Testis (tissue), 3 donors: ENCODE data around the gene LRMDA. TPM values are rescaled to one million over a fixed set of nuclear protein-coding genes. Genes with fewer than 3 reads are reported as not detected.

ENCODE experiments used
- DNase-seq: peaks from one replicate; pipeline ENCODE4 v3.0.0-alpha.2; 2019
- H3K27ac ChIP-seq, 2 donors: fragments of 200-600 bp; sonication (generic); one replicate each; pipeline ENCODE4 v1.5.1; 2019
- H3K27me3 ChIP-seq: fragments of 200-600 bp; sonication (generic); one replicate; pipeline ENCODE4 v1.5.1; 2019
- H3K36me3 ChIP-seq: fragments of 200-600 bp; sonication (generic); one replicate; pipeline ENCODE4 v1.5.1; 2017; ENCODE audit warnings: low read depth; ENCODE audit errors: missing control alignments
- H3K4me1 ChIP-seq: fragments of 200-600 bp; sonication (generic); one replicate; pipeline ENCODE4 v1.5.1; 2019
- H3K4me3 ChIP-seq, 2 donors: fragments of 200-600 bp; sonication (generic); one replicate each; pipeline ENCODE4 v1.5.1; 2017 to 2019
- H3K9me3 ChIP-seq: fragments of 200-600 bp; sonication (generic); one replicate; pipeline ENCODE4 v1.5.1; 2017
- POLR2A ChIP-seq: fragments of 450-650 bp; IDR thresholded peaks from one replicate; pipeline ENCODE4 v1.6.1; 2017; ENCODE audit warnings: antibody characterized with exemption, mild to moderate bottlenecking, moderate library complexity
- WGBS, 2 donors: methylation state at CpG; one replicate each; pipeline ENCODE4 v1.1.5; 2018; 5-methylcytosine and 5-hydroxymethylcytosine counted together
- intact Hi-C: fragments of 100-400 bp; cut with DNase I; formaldehyde crosslinking; loops from one replicate; pipeline ENCODE4 v1.15.1; 2023; ENCODE audit warnings: low total_unique reads
- polyA plus RNA-seq: library from polyadenylated mRNA; stranded (reverse); fragments of 350-450 nt; fragmentation: Illumina TruSeq; extraction: RNeasy Lipid Tissue Mini Kit (QIAGEN cat#74804); gene quantifications from one replicate; pipeline ENCODE4 v1.2.3, GENCODE V29; 2014; ENCODE audit warnings: low read depth, low replicate concordance; ENCODE audit not compliant: insufficient read depth
- total RNA-seq, 2 donors: library from RNA; depleted of rRNA; stranded (reverse); fragments of >200 nt; gene quantifications; one replicate each; pipeline ENCODE4 v1.2.3, GENCODE V29; 2016
- TF ChIP-seq, protein P1 (sequence below), 3 experiments: fragments of 450-650 bp in 2 of 3; fragments of 200-600 bp in 1 of 3; sonication (generic) in 1 of 3; IDR thresholded peaks; one replicate each; pipeline ENCODE4 v1.5.1; 2016 to 2019; ENCODE audit warnings: antibody characterized with exemption in 3 of 3, mild to moderate bottlenecking in 2 of 3, moderate library complexity in 1 of 3

The LRMDA gene
- total and polyA plus RNA-seq, 3 donors from 2014 or later: 7.6 to 13.8 (median 10.6) TPM

DNA sequence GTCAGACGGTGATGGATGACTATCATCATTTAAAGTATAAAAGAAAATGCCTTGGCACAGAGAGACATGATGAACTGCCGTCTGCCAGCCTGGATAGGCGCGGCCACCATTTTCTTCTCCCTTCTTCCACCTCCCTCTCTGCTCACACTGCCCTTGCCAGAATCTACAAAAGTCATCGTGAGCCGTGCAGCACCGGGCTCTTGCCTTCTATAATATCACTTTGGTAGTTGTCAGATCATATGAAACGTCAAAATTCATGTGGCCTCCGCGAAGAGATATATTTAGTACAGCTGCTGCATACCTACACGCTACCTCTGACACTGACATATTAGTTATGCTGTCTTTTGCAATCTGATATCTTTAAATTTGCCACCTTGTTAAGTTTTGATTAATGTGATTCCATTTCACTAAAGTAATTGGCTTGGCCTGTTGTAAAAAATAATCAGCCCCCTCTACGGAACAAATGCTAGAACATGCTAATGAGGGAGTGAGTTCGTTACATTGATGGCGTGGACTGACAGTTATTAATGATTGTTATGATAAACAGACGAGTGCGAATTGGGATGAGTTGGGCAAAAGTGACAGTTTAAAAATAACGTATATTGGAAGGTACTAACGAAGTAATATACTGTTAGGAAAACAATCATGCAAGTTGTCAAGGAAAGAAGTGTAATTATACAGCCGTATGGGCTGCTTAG is 214.9 kb downstream of the LRMDA start:
- no peak overlapping the region for H3K4me3 ChIP-seq
- TF ChIP-seq POLR2A: no peak
- TF ChIP-seq, protein P1, sequence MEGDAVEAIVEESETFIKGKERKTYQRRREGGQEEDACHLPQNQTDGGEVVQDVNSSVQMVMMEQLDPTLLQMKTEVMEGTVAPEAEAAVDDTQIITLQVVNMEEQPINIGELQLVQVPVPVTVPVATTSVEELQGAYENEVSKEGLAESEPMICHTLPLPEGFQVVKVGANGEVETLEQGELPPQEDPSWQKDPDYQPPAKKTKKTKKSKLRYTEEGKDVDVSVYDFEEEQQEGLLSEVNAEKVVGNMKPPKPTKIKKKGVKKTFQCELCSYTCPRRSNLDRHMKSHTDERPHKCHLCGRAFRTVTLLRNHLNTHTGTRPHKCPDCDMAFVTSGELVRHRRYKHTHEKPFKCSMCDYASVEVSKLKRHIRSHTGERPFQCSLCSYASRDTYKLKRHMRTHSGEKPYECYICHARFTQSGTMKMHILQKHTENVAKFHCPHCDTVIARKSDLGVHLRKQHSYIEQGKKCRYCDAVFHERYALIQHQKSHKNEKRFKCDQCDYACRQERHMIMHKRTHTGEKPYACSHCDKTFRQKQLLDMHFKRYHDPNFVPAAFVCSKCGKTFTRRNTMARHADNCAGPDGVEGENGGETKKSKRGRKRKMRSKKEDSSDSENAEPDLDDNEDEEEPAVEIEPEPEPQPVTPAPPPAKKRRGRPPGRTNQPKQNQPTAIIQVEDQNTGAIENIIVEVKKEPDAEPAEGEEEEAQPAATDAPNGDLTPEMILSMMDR (IDR thresholded peaks at IDR 0.05): no peak
- no peaks in the 10 kb centered on the region for H3K36me3 ChIP-seq
- no peaks in the 10 kb centered on the region for H3K9me3 ChIP-seq
- H3K4me1 ChIP-seq: no peaks in the 10 kb centered on the region
- H3K27ac ChIP-seq: no peak overlapping the region
- DNase-seq: no peak
- intact Hi-C loops: no loop called here
- WGBS, 2 donors: 79 to 87% methylated on average over 19 of the region's 19 CpGs
- H3K27me3 ChIP-seq: no peaks in the 10 kb centered on the region

DNA sequence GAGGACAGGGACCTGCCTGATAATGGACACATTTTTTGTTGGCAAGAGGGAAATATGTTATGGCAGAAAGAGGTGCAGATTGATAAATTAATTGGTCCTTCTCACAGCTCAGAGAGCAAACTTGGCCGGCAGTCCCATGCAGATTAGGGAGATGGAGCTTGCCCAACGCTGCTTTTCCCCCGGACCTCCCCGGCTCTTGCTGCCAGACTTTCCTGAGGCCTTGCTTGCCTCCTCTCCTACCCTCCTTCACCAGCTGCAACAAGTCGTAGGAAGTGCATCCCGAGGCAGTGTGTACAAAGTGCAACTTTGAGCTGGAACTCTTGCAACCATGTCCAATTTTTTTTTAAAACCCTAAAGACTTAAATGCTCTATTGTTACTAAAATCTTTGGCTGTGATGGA is 215.5 kb downstream of the LRMDA start:
- H3K4me1 ChIP-seq: no peaks in the 10 kb centered on the region
- no peak overlapping the region for H3K27ac ChIP-seq
- TF ChIP-seq POLR2A: no peak
- TF ChIP-seq, protein P1 (IDR thresholded peaks at IDR 0.05): no peak
- intact Hi-C loops: no loop called here
- H3K9me3 ChIP-seq: no peaks in the 10 kb centered on the region
- 55 to 67% methylated on average over 6 of the region's 6 CpGs for WGBS, 2 donors
- no peaks in the 10 kb centered on the region for H3K36me3 ChIP-seq
- DNase-seq: no peak
- no peaks in the 10 kb centered on the region for H3K27me3 ChIP-seq
- no peak overlapping the region for H3K4me3 ChIP-seq

DNA sequence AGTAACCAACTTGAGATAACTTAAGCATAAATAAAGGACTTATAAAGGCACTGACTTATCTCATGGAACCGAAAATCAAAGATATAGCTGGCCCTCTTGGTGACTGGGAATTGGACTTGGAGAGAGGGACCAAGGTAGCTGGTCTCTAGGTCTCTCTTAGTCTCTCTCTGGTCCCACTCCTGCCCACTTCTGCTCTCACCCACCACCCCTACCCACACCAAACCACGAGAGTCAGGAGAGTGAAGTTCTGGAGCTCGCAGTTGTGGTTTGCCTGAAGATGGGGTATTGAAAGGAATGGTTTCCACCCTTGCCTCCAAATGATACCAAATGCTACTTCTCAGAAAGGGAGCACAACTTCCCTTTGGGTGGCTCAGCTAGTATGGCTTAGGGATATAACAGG is 216.3 kb downstream of the LRMDA start:
- Histone ChIP-seq H3K4me3 (no peak overlapping the region), H3K27me3 (no peaks in the 10 kb centered on the region), H3K36me3 (no peaks in the 10 kb centered on the region), H3K4me1 (peaks cover 6% of the 10 kb centered on the region), H3K27ac (no peak overlapping the region), H3K9me3 (no peaks in the 10 kb centered on the region)
- 92 to 96% methylated on average over 3 of the region's 3 CpGs for WGBS, 2 donors
- intact Hi-C loops: no loop called here
- no peak for TF ChIP-seq POLR2A
- TF ChIP-seq, protein P1 (IDR thresholded peaks at IDR 0.05): no peak
- no peak for DNase-seq

DNA sequence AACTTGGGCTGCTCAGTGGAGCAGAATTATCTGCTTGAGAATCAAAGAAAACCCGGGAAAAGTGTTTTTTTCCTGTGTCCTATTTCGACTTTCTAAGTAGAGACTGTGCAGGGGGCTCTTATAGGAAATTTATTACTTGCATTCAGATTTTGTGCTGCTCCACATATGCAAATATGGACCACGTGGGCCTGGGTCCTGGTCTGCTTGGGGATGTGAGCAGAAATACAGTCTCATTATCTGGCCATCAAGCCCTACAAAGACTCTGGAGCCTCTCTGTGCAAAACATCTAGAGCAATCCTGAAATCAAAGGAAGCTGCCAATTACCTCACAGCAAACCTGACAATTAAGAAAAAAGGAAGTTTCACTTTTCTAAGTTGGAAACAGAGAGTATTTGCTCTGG is 216.9 kb downstream of the LRMDA start:
- Histone ChIP-seq H3K36me3 (no peaks in the 10 kb centered on the region), H3K4me1 (peaks cover 11% of the 10 kb centered on the region), H3K9me3 (no peaks in the 10 kb centered on the region), H3K27me3 (no peaks in the 10 kb centered on the region), H3K27ac (no peak overlapping the region), H3K4me3 (no peak overlapping the region)
- 85 to 91% methylated on average over 3 of the region's 3 CpGs for WGBS, 2 donors
- TF ChIP-seq, protein P1 (IDR thresholded peaks at IDR 0.05): no peak
- intact Hi-C loops: no loop called here
- DNase-seq: no peak

DNA sequence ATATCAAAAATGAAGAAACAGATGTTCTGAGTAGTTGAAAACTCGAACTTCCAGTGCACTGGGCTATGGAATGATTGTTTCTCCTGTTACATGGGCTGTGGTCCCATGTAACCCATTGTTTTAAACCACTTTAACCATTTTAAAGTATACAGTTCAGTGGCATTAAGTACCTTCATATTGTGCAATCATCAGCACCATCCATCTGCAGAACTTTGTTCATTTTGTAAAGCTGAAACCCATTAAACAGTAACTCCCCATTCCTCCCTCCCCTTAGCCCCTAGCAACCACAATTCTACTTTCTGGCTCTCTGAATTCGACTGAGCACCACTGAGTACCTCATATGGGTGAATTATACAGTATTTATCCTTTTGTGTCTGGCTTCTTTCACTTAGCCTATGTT is 217.4 kb downstream of the LRMDA start:
- Histone ChIP-seq H3K4me1 (peaks cover 11% of the 10 kb centered on the region), H3K27ac (no peak overlapping the region), H3K27me3 (no peaks in the 10 kb centered on the region), H3K36me3 (no peaks in the 10 kb centered on the region), H3K9me3 (no peaks in the 10 kb centered on the region), H3K4me3 (no peak overlapping the region)
- no peak for TF ChIP-seq POLR2A
- TF ChIP-seq, protein P1 (IDR thresholded peaks at IDR 0.05): no peak
- WGBS, 2 donors: 73 to 92% methylated on average over 2 of the region's 2 CpGs
- intact Hi-C loops: no loop called here
- DNase-seq: no peak
